Measurements from ENCODE around the gene TNFRSF8.
"Not testable (repeated sequence)": the region's sequence is repeated elsewhere in the genome, so short reads cannot be mapped to it uniquely, and the experiment has no call there.

The TNFRSF8 gene

GRCh38 chr1:12106153-12106552 is 43.0 kb downstream of the TNFRSF8 start:
- Histone ChIP-seq H3K27ac (ENCODE audit: low read depth, low read length) (no peak overlapping the region), H3K79me2 (ENCODE audit: control insufficient read depth, low read length) (no peaks in the 10 kb centered on the region), H3K9me2 (replicated peaks; ENCODE audit: control insufficient read depth, low read length) (no peaks in the 10 kb centered on the region), H3F3A (ENCODE audit: control insufficient read depth, insufficient read depth) (no peaks in the 10 kb centered on the region), H3K27me3 (ENCODE audit: control insufficient read depth, low read length) (no peaks in the 10 kb centered on the region), H3K4me3 (ENCODE audit: low read length) (no peak overlapping the region), H4K20me1 (ENCODE audit: control insufficient read depth, insufficient read depth, low read depth, low read length) (no peaks in the 10 kb centered on the region), H3K36me3 (ENCODE audit: control insufficient read depth, low read length) (no peaks in the 10 kb centered on the region), H3K4me2 (ENCODE audit: low read length) (no peak overlapping the region), H3K9me3 (ENCODE audit: control insufficient read depth, insufficient read depth, low read length) (no peaks in the 10 kb centered on the region), H3K4me1 (ENCODE audit: control insufficient read depth, low read length) (no peaks in the 10 kb centered on the region)
- no peak for TF ChIP-seq EZH2phosphoT487 (IDR thresholded peaks at IDR 0.05; ENCODE audit: borderline replicate concordance, low read length)
- TF ChIP-seq CTCF (IDR thresholded peaks at IDR 0.05; ENCODE audit: low read depth, low read length, poor library complexity, severe bottlenecking): no peak

GRCh38 chr1:12106861-12107260 is 43.8 kb downstream of the TNFRSF8 start:
- not testable (repeated sequence) for H3K4me2 ChIP-seq (ENCODE audit: low read length); H3K9me3 ChIP-seq (ENCODE audit: control insufficient read depth, insufficient read depth, low read length); H3F3A ChIP-seq (ENCODE audit: control insufficient read depth, insufficient read depth); H4K20me1 ChIP-seq (ENCODE audit: control insufficient read depth, insufficient read depth, low read depth, low read length); H3K27ac ChIP-seq (ENCODE audit: low read depth, low read length); H3K27me3 ChIP-seq (ENCODE audit: control insufficient read depth, low read length); H3K4me3 ChIP-seq (ENCODE audit: low read length); H3K79me2 ChIP-seq (ENCODE audit: control insufficient read depth, low read length); H3K36me3 ChIP-seq (ENCODE audit: control insufficient read depth, low read length); H3K9me2 ChIP-seq (replicated peaks; ENCODE audit: control insufficient read depth, low read length); H3K4me1 ChIP-seq (ENCODE audit: control insufficient read depth, low read length)
- peak; percentile 42 for TF ChIP-seq CTCF (IDR thresholded peaks at IDR 0.05; ENCODE audit: low read depth, low read length, poor library complexity, severe bottlenecking)

- H3F3A ChIP-seq (ENCODE audit: control insufficient read depth, insufficient read depth): no peaks in the 10 kb centered on the region
- TF ChIP-seq EZH2phosphoT487 (IDR thresholded peaks at IDR 0.05; ENCODE audit: borderline replicate concordance, low read length) (no peak), CTCF (IDR thresholded peaks at IDR 0.05; ENCODE audit: low read depth, low read length, poor library complexity, severe bottlenecking) (no peak)
- H3K4me3 ChIP-seq (ENCODE audit: low read length): no peak overlapping the region
- no peaks in the 10 kb centered on the region for H3K9me2 ChIP-seq (replicated peaks; ENCODE audit: control insufficient read depth, low read length)
- H3K36me3 ChIP-seq (ENCODE audit: control insufficient read depth, low read length): no peaks in the 10 kb centered on the region
- H4K20me1 ChIP-seq (ENCODE audit: control insufficient read depth, insufficient read depth, low read depth, low read length): no peaks in the 10 kb centered on the region
- no peak overlapping the region for H3K4me2 ChIP-seq (ENCODE audit: low read length)
- no peaks in the 10 kb centered on the region for H3K27me3 ChIP-seq (ENCODE audit: control insufficient read depth, low read length)
- H3K9me3 ChIP-seq (ENCODE audit: control insufficient read depth, insufficient read depth, low read length): no peaks in the 10 kb centered on the region
- no peaks in the 10 kb centered on the region for H3K4me1 ChIP-seq (ENCODE audit: control insufficient read depth, low read length)
- no peaks in the 10 kb centered on the region for H3K79me2 ChIP-seq (ENCODE audit: control insufficient read depth, low read length)
- no peak overlapping the region for H3K27ac ChIP-seq (ENCODE audit: low read depth, low read length)
Observed at GRCh38 chr1:12107718-12108117, 44.6 kb downstream of the TNFRSF8 start.

GRCh38 chr1:12109901-12110300 is 46.8 kb downstream of the TNFRSF8 start:
- no peaks in the 10 kb centered on the region for H3K79me2 ChIP-seq (ENCODE audit: control insufficient read depth, low read length)
- no peak overlapping the region for H3K4me2 ChIP-seq (ENCODE audit: low read length)
- H3F3A ChIP-seq (ENCODE audit: control insufficient read depth, insufficient read depth): no peaks in the 10 kb centered on the region
- no peaks in the 10 kb centered on the region for H3K9me3 ChIP-seq (ENCODE audit: control insufficient read depth, insufficient read depth, low read length)
- no peak overlapping the region for H3K27ac ChIP-seq (ENCODE audit: low read depth, low read length)
- no peaks in the 10 kb centered on the region for H3K27me3 ChIP-seq (ENCODE audit: control insufficient read depth, low read length)
- H4K20me1 ChIP-seq (ENCODE audit: control insufficient read depth, insufficient read depth, low read depth, low read length): no peaks in the 10 kb centered on the region
- no peaks in the 10 kb centered on the region for H3K9me2 ChIP-seq (replicated peaks; ENCODE audit: control insufficient read depth, low read length)
- TF ChIP-seq CTCF (IDR thresholded peaks at IDR 0.05; ENCODE audit: low read depth, low read length, poor library complexity, severe bottlenecking) (no peak), EZH2phosphoT487 (IDR thresholded peaks at IDR 0.05; ENCODE audit: borderline replicate concordance, low read length) (no peak)
- H3K4me3 ChIP-seq (ENCODE audit: low read length): no peak overlapping the region
- no peaks in the 10 kb centered on the region for H3K36me3 ChIP-seq (ENCODE audit: control insufficient read depth, low read length)
- no peaks in the 10 kb centered on the region for H3K4me1 ChIP-seq (ENCODE audit: control insufficient read depth, low read length)
